Retinal pigment epithelial cell (primary cell): ENCODE results near the gene RBMS1.

Experiments
- DNase-seq: peaks from one replicate; pipeline ENCODE4 v3.0.0-alpha.2; 2010; ENCODE audit warnings: low read depth
- H3K4me3 ChIP-seq: 2 replicates; pipeline ENCODE4 v1.5.1; 2011; ENCODE audit warnings: mild to moderate bottlenecking, low read length, control low read depth, moderate library complexity
- CTCF ChIP-seq: conservative IDR thresholded peaks from 2 replicates; pipeline ENCODE4 v1.5.1; 2011; ENCODE audit warnings: low read depth, low read length, control low read depth, inconsistent platforms

Gene RBMS1

GRCh38 chr2:160479269-160479668, 14.3 kb downstream of the RBMS1 start:
- H3K4me3 ChIP-seq = no peak overlapping the region
- no peak for DNase-seq
- no peak for TF ChIP-seq CTCF

DNA sequence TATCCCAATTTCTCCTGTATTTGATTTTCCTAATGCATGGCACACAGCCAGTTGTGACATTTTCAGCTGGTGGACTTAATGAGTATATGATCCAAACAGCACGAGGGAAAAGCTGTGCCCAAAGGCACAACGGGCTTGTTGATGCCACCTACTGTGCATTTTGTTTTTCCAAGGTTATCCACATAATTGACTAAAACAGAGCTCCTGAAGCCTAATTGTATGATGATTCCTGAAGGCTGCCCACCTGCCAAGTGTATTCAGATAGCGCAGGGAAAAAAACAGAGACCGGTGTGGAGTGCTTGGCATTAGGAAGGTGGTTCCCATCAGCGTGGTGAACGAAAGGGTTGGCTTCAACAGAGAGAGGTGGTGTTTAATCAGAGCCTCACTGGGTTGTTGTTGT, 14.9 kb downstream of the RBMS1 start:
- DNase-seq = no peak
- H3K4me3 ChIP-seq = no peak overlapping the region
- no peak for TF ChIP-seq CTCF

DNA sequence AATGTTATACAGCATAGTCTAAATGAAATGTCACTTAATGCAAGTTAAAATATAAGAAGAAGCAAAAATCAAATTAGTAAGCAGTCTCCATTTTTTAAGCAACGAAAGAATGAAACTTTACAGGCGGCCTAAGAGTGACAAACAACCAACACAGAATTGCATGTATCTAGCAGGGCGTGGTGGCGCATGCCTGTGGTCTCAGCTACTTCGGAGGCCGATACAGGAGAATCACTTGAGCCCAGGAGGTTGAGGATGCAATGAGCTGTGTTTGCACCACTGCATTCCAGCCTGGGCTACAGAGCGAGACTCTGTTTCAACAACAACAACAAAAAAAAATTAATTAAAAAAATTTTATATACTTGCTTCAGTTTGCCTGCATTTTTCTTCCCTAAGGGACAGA, 16.6 kb downstream of the RBMS1 start:
- no peak overlapping the region for H3K4me3 ChIP-seq
- DNase-seq = no peak
- TF ChIP-seq CTCF = no peak

DNA sequence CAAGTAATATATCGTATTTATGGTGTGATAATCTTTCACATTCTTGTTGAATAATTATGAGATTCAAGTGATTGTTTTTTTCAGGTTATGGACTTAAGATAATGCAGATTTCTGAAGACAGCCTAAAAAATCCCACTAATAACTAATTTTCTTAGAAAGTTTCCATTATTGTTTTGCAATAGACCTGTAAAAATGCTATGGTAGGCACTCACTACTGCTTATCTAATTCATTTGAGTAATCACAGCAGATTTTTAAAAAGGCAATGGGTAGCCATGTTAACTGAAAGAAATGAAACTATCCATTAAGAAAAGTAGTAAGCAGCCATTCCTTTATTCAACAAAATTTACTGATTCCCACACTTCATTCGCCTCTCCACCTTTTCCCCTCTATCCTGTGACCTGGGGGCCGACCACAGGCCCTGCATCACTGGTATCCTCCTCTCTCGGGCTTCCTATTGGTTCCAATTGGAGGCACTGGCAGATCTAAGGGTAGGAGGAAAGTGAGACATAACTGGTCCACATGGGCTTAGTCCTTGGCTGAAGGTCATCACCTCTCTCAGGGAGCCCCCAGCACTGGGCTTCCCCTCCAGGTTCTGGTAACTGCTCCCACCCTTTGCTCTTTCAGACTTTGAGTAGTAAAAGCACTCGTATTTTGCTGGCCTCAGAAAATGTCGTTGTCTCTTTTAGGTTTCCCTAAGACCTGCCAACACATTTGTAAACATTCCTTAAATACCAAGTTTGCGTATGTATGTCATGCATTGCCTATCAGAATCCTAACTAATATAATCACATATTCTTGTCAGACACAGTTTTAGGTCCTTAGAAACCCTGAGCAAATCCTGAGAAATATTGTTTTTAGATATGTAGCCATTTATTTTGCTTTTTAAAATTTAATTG, 18.5 kb downstream of the RBMS1 start:
- DNase-seq = no peak
- no peak overlapping the region for H3K4me3 ChIP-seq
- TF ChIP-seq CTCF = no peak

- H3K4me3 ChIP-seq = peak overlapping the region; percentile 1
These were observed 19.3 kb downstream of the RBMS1 start for GRCh38 chr2:160474319-160474645.

GRCh38 chr2:160473468-160474318, 19.9 kb downstream of the RBMS1 start:
- H3K4me3 ChIP-seq = no peak overlapping the region
- no peak for TF ChIP-seq CTCF
- no peak for DNase-seq

More at GRCh38 chr2:160474319-160474645, 19.3 kb downstream of the RBMS1 start:
- DNase-seq = peak; percentile 76
- no peak for TF ChIP-seq CTCF
